Astrocyte of the spinal cord (primary cell): ENCODE data around the gene TMEM63B.
"Not testable (repeated sequence)": the region's sequence is repeated elsewhere in the genome, so short reads cannot be mapped to it uniquely, and the experiment has no call there.

Experiments used
- DNase-seq: peaks from one replicate; pipeline ENCODE4 v3.0.0; 2011; ENCODE audit warnings: low read depth, low spot score
- H3K4me3 ChIP-seq: 2 replicates; pipeline ENCODE4 v1.5.1; 2011; ENCODE audit warnings: low read depth, mild to moderate bottlenecking, low read length, moderate library complexity
- CTCF ChIP-seq: IDR thresholded peaks from 2 replicates; pipeline ENCODE4 v1.5.1; 2012; ENCODE audit warnings: low read depth, mild to moderate bottlenecking, low read length, inconsistent platforms
- in situ Hi-C: cut with HindIII; loops from 2 replicates; pipeline ENCODE4 v1.10.0; 2017; ENCODE audit warnings: low sequenced_read_pairs

The TMEM63B gene

GRCh38 chr6:44188819-44189218 is 61.5 kb downstream of the TMEM63B start:
- DNase-seq: no peak
- no peak for TF ChIP-seq CTCF
- H3K4me3 ChIP-seq: no peak overlapping the region
- in situ Hi-C loops: no loop called here

- no peak overlapping the region for H3K4me3 ChIP-seq
- in situ Hi-C loops: no loop called here
- DNase-seq: no peak
- no peak for TF ChIP-seq CTCF
Measured at GRCh38 chr6:44189257-44189656, 61.9 kb downstream of the TMEM63B start.

DNA sequence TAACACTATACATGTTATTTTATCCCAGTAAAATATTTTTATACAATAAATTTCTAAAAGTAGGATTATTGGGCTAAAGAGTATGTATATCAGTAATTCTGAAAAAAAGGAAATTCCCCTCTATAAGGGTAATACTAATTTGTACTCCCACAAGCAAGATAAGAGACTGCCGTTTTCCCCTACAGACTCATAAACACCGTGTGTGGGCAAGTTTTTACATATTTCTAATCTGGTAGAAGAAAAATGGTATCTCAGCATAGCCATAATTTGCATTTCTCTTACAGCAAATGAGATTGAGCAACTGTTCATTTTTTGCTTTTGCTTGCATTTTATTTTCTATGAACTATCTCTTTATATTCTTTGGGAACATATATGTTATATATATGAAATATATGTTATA is 63.4 kb downstream of the TMEM63B start:
- in situ Hi-C loops: no loop called here
- TF ChIP-seq CTCF: no peak
- DNase-seq: no peak
- no peak overlapping the region for H3K4me3 ChIP-seq

DNA sequence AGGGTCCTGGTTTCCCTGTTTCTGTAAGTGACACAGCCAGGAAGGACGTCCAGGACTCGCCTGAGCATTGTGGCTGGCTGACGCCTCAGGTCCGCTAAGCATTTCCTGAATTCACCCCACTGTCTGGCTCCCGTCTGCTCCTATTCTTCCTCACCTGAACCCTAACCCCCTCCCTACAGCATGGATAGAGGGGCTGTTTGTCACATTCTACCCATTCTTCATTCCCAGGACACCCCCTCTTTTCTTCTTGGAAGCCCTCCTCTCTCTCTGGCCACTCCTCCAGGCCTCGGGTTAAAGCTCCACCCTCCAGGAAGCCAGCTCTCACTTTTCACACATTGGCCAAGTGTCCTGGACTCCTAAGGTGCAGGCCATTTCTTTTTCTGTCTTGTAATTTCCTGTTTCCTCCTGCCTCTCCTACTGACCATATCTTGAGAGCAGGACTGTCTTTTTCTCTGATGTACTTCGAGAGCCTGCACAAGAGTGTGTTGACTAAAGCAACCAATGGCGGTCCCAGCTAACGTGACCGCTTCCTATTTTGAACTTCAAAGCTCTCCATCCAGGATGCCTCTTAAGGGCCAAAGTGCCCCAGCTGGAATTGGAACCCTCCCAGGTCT is 65.2 kb downstream of the TMEM63B start:
- no peak overlapping the region for H3K4me3 ChIP-seq
- DNase-seq: no peak
- no peak for TF ChIP-seq CTCF
- in situ Hi-C loops: no loop called here

- in situ Hi-C loops: no loop called here
- no peak overlapping the region for H3K4me3 ChIP-seq
- TF ChIP-seq CTCF: no peak
Measured at GRCh38 chr6:44193307-44193910, 66.1 kb downstream of the TMEM63B start.

DNA sequence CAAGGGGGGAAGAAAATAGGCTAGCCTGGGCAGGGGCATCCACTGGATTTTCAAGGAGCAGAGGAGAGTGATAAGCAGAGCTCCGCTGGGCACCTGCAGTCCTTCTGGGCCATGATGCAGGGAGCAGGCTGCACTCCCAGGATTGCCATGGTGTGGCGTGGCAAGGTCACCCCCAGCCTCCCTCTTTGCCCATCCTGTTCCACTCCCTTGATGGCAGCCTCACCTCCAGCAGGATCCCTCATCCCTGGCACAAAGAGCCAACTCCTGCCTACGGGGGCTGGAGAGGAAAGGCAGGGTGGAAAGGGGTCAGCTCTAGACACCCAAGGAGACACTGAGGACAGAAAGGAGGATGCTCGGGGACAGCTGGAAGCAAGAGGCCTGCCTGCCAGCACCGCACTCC is 67.0 kb downstream of the TMEM63B start:
- no peak overlapping the region for H3K4me3 ChIP-seq
- TF ChIP-seq CTCF: no peak
- in situ Hi-C loops: no loop called here
- DNase-seq: no peak

More at GRCh38 chr6:44193307-44193910, 66.1 kb downstream of the TMEM63B start:
- no peak for DNase-seq

- in situ Hi-C loops, H3K4me3 ChIP-seq, DNase-seq: not testable (repeated sequence)
Measured at GRCh38 chr6:44196351-44196750, 69.0 kb downstream of the TMEM63B start.
